ENCODE results near the gene ALG13.

- no peak for TF ChIP-seq CTCF (conservative IDR thresholded peaks at IDR 0.05; ENCODE audit: low read length)
- no peak for TF ChIP-seq EZH2phosphoT487 (IDR thresholded peaks at IDR 0.05; ENCODE audit: borderline replicate concordance, low read depth, low read length)
Observed at GRCh38 chrX:111743316-111743715, 62.3 kb downstream of the ALG13 start.
